Testis (tissue), 3 donors: ENCODE data around the gene KIF5C. TPM values are rescaled to one million over a fixed set of nuclear protein-coding genes. Genes with fewer than 3 reads are reported as not detected.

Source experiments
- DNase-seq: peaks from one replicate; pipeline ENCODE4 v3.0.0-alpha.2; 2019
- H3K27ac ChIP-seq, 2 donors: fragments of 200-600 bp; sonication (generic); one replicate each; pipeline ENCODE4 v1.5.1; 2019
- H3K27me3 ChIP-seq: fragments of 200-600 bp; sonication (generic); one replicate; pipeline ENCODE4 v1.5.1; 2019
- H3K36me3 ChIP-seq: fragments of 200-600 bp; sonication (generic); one replicate; pipeline ENCODE4 v1.5.1; 2017; ENCODE audit warnings: low read depth; ENCODE audit errors: missing control alignments
- H3K4me1 ChIP-seq: fragments of 200-600 bp; sonication (generic); one replicate; pipeline ENCODE4 v1.5.1; 2019
- H3K4me3 ChIP-seq, 2 donors: fragments of 200-600 bp; sonication (generic); one replicate each; pipeline ENCODE4 v1.5.1; 2017 to 2019
- H3K9me3 ChIP-seq: fragments of 200-600 bp; sonication (generic); one replicate; pipeline ENCODE4 v1.5.1; 2017
- POLR2A ChIP-seq: fragments of 450-650 bp; IDR thresholded peaks from one replicate; pipeline ENCODE4 v1.6.1; 2017; ENCODE audit warnings: antibody characterized with exemption, mild to moderate bottlenecking, moderate library complexity
- WGBS, 2 donors: methylation state at CpG; one replicate each; pipeline ENCODE4 v1.1.5; 2018; 5-methylcytosine and 5-hydroxymethylcytosine counted together
- intact Hi-C: fragments of 100-400 bp; cut with DNase I; formaldehyde crosslinking; loops from one replicate; pipeline ENCODE4 v1.15.1; 2023; ENCODE audit warnings: low total_unique reads
- polyA plus RNA-seq: library from polyadenylated mRNA; stranded (reverse); fragments of 350-450 nt; fragmentation: Illumina TruSeq; extraction: RNeasy Lipid Tissue Mini Kit (QIAGEN cat#74804); gene quantifications from one replicate; pipeline ENCODE4 v1.2.3, GENCODE V29; 2014; ENCODE audit warnings: low read depth, low replicate concordance; ENCODE audit not compliant: insufficient read depth
- total RNA-seq, 2 donors: library from RNA; depleted of rRNA; stranded (reverse); fragments of >200 nt; gene quantifications; one replicate each; pipeline ENCODE4 v1.2.3, GENCODE V29; 2016
- TF ChIP-seq, protein P1 (sequence below), 3 experiments: fragments of 450-650 bp in 2 of 3; fragments of 200-600 bp in 1 of 3; sonication (generic) in 1 of 3; IDR thresholded peaks; one replicate each; pipeline ENCODE4 v1.5.1; 2016 to 2019; ENCODE audit warnings: antibody characterized with exemption in 3 of 3, mild to moderate bottlenecking in 2 of 3, moderate library complexity in 1 of 3

KIF5C gene
- total and polyA plus RNA-seq, 3 donors from 2014 or later: 57.0 to 159 (median 146) TPM

DNA sequence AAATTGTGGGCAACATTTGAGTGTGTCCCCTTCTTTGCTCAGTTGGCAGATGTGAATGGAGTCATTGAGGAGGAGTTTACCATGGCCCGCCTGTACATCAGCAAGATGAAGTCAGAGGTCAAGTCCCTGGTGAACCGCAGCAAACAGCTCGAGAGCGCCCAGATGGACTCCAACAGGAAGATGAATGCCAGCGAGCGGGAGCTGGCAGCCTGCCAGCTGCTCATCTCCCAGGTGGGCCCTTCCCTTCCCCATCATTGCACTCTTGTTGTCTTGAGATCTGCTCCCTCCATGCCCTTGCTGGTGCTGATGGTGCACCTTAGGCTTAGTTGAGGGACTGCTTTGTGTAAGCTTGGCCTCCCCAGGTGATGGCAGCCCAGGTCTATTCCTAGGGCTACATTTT is 115.9 kb downstream of the KIF5C start:
- intact Hi-C loops: no loop called here
- Histone ChIP-seq H3K36me3 (no peaks in the 10 kb centered on the region), H3K4me1 (no peaks in the 10 kb centered on the region), H3K27me3 (no peaks in the 10 kb centered on the region), H3K4me3 (no peak overlapping the region), H3K9me3 (no peaks in the 10 kb centered on the region), H3K27ac (no peak overlapping the region)
- TF ChIP-seq, protein P1, sequence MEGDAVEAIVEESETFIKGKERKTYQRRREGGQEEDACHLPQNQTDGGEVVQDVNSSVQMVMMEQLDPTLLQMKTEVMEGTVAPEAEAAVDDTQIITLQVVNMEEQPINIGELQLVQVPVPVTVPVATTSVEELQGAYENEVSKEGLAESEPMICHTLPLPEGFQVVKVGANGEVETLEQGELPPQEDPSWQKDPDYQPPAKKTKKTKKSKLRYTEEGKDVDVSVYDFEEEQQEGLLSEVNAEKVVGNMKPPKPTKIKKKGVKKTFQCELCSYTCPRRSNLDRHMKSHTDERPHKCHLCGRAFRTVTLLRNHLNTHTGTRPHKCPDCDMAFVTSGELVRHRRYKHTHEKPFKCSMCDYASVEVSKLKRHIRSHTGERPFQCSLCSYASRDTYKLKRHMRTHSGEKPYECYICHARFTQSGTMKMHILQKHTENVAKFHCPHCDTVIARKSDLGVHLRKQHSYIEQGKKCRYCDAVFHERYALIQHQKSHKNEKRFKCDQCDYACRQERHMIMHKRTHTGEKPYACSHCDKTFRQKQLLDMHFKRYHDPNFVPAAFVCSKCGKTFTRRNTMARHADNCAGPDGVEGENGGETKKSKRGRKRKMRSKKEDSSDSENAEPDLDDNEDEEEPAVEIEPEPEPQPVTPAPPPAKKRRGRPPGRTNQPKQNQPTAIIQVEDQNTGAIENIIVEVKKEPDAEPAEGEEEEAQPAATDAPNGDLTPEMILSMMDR (IDR thresholded peaks at IDR 0.05): no peak
- no peak for TF ChIP-seq POLR2A
- 77 to 78% methylated on average over 6 of the region's 6 CpGs for WGBS, 2 donors
- DNase-seq: no peak

DNA sequence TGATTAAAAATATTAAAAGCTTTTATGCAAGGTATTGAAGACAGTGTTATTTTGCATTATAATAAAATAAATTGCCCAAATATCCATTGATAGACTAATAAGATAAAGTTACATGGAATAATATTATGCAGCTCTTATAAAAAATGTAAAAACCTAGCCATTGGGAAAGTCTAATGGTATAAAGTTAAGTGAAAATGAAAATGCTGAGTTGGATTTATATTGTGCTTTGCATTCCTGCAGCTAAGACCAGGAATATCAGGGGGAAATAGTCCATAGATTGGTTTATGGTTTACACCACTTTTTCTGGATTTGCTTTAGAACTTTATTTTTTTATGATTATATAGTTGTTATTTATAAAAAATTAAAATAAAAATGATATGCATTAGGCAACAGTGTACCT is 117.4 kb downstream of the KIF5C start:
- no peak for DNase-seq
- no peaks in the 10 kb centered on the region for H3K27me3 ChIP-seq
- H3K4me1 ChIP-seq: no peaks in the 10 kb centered on the region
- no peaks in the 10 kb centered on the region for H3K36me3 ChIP-seq
- no peaks in the 10 kb centered on the region for H3K9me3 ChIP-seq
- TF ChIP-seq POLR2A: no peak
- TF ChIP-seq, protein P1 (IDR thresholded peaks at IDR 0.05): no peak
- no peak overlapping the region for H3K4me3 ChIP-seq
- intact Hi-C loops: no loop called here
- H3K27ac ChIP-seq: no peak overlapping the region

DNA sequence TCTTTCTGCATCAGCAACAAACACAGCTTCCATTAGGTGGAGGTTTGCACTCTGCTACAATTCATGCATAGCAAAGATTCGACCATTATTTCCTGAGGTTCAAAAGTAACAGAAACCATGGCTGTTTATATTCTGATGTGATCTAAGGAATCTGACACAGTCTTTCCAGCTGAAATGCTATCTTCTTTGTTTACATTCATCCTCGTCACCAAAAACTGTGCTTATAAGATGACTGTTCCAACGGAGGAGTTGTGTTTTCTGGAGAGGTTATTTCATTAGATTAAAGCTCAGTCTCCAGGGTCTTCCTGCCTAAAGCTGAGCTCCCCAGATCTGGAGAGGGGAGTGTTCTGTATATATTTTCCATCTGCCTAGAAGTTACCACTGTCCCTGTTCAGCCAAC is 118.3 kb downstream of the KIF5C start:
- Histone ChIP-seq H3K27ac (no peak overlapping the region), H3K4me1 (no peaks in the 10 kb centered on the region), H3K4me3 (no peak overlapping the region), H3K36me3 (no peaks in the 10 kb centered on the region), H3K27me3 (no peaks in the 10 kb centered on the region), H3K9me3 (no peaks in the 10 kb centered on the region)
- intact Hi-C loops: no loop called here
- TF ChIP-seq, protein P1 (IDR thresholded peaks at IDR 0.05): no peak
- no peak for TF ChIP-seq POLR2A
- 91 to 95% methylated on average over 3 of the region's 3 CpGs for WGBS, 2 donors
- DNase-seq: no peak

DNA sequence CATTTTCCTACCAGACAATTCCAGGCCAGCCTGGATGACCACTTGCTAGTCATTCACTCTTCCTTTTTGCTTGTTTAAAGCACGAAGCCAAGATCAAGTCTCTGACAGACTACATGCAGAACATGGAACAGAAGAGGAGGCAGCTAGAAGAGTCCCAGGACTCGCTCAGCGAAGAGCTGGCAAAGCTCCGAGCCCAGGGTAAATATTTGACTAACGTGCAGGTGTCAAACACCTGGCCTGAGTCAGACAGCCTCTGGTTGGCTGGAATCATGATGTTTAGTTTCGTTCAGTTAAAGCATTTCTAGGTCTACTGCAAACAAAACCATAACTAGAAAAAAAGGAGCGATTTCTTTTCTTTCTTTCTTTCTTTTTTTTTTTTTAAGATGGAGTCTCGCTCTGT is 119.3 kb downstream of the KIF5C start:
- no peak for DNase-seq
- no peaks in the 10 kb centered on the region for H3K9me3 ChIP-seq
- no peaks in the 10 kb centered on the region for H3K4me1 ChIP-seq
- no peaks in the 10 kb centered on the region for H3K36me3 ChIP-seq
- intact Hi-C loops: no loop called here
- no peaks in the 10 kb centered on the region for H3K27me3 ChIP-seq
- WGBS, 2 donors: 91 to 95% methylated on average over 8 of the region's 8 CpGs
- no peak overlapping the region for H3K27ac ChIP-seq
- no peak overlapping the region for H3K4me3 ChIP-seq
- TF ChIP-seq, protein P1 (IDR thresholded peaks at IDR 0.05): no peak
- no peak for TF ChIP-seq POLR2A

DNA sequence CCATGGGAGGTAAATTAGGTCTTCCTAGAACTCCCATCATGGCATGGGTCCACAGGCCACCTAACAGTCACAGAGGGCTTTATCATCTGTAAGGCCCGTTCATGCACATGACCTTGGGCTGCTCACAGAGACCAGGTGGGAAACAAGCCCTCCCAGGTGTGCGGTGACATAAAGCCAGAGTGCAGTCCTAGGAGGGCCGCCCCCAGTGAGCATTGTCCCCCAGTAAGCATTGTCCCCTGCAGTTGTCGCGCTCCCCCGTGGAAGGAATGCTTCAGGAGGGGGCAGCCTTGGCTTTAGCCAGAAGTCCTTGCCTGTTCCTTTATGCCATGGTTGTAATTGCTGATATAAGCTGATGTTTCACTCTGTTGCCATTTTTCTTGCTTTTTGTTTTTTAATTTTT is 121.8 kb downstream of the KIF5C start:
- 78 to 98% methylated on average over 5 to 6 of the region's 6 CpGs for WGBS, 2 donors
- TF ChIP-seq, protein P1 (IDR thresholded peaks at IDR 0.05): no peak
- TF ChIP-seq POLR2A: no peak
- intact Hi-C loops: no loop called here

More for the DNA sequence above, 121.8 kb downstream of the KIF5C start:
- no peaks in the 10 kb centered on the region for H3K9me3 ChIP-seq
- no peaks in the 10 kb centered on the region for H3K27me3 ChIP-seq
- DNase-seq: no peak
- no peaks in the 10 kb centered on the region for H3K4me1 ChIP-seq
- H3K27ac ChIP-seq: no peak overlapping the region
- no peaks in the 10 kb centered on the region for H3K36me3 ChIP-seq
- no peak overlapping the region for H3K4me3 ChIP-seq
